ENCODE results near the gene CLK3. TPM values are rescaled to one million over a fixed set of nuclear protein-coding genes. Genes with fewer than 3 reads are reported as not detected.
"Not testable (repeated sequence)": the region's sequence is repeated elsewhere in the genome, so short reads cannot be mapped to it uniquely, and the experiment has no call there.

CLK3 gene
- polyA plus RNA-seq, 1 experiment, result 34.9 TPM

DNA sequence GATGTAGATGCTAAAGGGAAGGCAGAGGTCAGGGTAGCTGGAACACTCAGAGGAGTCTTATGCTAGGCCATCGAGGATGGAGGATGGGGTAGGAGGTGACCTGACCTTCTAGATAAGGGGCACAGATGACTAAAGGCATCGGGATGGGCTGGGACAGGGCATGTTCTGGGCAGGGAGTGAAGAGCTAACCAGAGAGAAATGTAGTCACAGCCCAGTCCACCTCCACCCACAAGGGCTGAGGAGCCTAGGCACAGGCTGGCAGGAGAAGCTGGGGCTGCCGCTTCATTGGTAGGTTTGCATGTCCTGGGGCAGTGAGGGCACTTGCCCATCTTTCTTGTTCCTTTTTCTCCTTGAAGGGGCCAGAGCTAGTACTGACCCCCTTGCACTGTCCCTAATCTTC, 12.6 kb downstream of the CLK3 start:
- Histone ChIP-seq H3K9me3 (ENCODE audit: control insufficient read depth, insufficient read depth, low read length) (no peaks in the 10 kb centered on the region), H3K4me3 (ENCODE audit: low read depth, low read length) (no peak overlapping the region), H3K27ac (ENCODE audit: low read depth, low read length) (no peak overlapping the region), H3K27me3 (ENCODE audit: control insufficient read depth, insufficient read depth, low read length) (no peaks in the 10 kb centered on the region)
- ChIA-PET POLR2A (interaction anchor here (1.4 kb wide), 1 partner anchor 12 kb away, joined by 6 read pairs; the partner anchor contains the start of gene CLK3), CTCF (interaction anchor here (0.8 to 4.7 kb wide), 3 partner anchors 10 to 141 kb away, joined by 3 to 41 read pairs (median 3); no protein-coding TSS in a partner anchor)
- TF ChIP-seq CTCF (IDR thresholded peaks at IDR 0.05; ENCODE audit: low read depth, low read length), result no peak
- DNase-seq (ENCODE audit: low read depth, low spot score), result no peak

DNA sequence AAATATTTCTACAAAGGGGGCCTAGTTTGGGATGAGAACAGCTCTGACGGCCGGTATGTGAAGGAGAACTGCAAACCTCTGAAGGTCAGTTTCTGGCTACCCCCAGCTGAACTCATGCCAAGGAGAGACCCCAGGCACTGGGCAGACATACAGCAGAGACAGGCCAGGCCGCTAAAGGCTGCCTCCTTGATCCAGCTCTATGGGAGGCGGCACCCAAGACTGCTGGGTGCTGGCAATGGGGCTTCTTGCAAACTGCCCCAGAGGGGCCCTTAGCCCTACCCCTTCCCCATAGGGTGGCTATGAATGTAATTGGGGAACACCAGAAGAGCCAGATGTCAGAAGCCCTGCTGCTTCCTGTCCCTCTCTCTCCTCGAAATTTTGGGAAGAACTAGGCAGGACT, 13.3 kb downstream of the CLK3 start:
- POLR2A ChIA-PET, result no interaction called here
- DNase-seq (ENCODE audit: low read depth, low spot score), result no peak
- Histone ChIP-seq H3K4me3 (ENCODE audit: low read depth, low read length) (no peak overlapping the region), H3K27me3 (ENCODE audit: control insufficient read depth, insufficient read depth, low read length) (no peaks in the 10 kb centered on the region), H3K9me3 (ENCODE audit: control insufficient read depth, insufficient read depth, low read length) (no peaks in the 10 kb centered on the region), H3K27ac (ENCODE audit: low read depth, low read length) (no peak overlapping the region)
- no peak for TF ChIP-seq CTCF (IDR thresholded peaks at IDR 0.05; ENCODE audit: low read depth, low read length)
- CTCF ChIA-PET, result interaction anchor here (1.4 to 4.7 kb wide), 2 partner anchors 11 to 140 kb away, joined by 3 to 41 read pairs; no protein-coding TSS in a partner anchor

DNA sequence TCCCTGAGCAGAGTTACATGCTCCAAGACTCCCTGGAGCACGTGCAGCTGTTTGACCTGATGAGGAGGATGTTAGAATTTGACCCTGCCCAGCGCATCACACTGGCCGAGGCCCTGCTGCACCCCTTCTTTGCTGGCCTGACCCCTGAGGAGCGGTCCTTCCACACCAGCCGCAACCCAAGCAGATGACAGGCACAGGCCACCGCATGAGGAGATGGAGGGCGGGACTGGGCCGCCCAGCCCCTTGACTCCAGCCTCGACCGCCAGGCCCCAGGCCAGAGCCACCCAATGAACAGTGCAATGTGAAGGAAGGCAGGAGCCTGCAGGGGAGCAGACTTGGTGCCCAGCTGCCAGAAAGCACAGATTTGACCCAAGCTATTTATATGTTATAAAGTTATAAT, 14.1 kb downstream of the CLK3 start:
- not testable (repeated sequence) for H3K27ac ChIP-seq (ENCODE audit: low read depth, low read length); H3K9me3 ChIP-seq (ENCODE audit: control insufficient read depth, insufficient read depth, low read length); H3K27me3 ChIP-seq (ENCODE audit: control insufficient read depth, insufficient read depth, low read length); DNase-seq (ENCODE audit: low read depth, low spot score); H3K4me3 ChIP-seq (ENCODE audit: low read depth, low read length)
- POLR2A ChIA-PET, result interaction anchor here (1.2 kb wide), 1 partner anchor 139 kb away, joined by 3 read pairs; no protein-coding TSS in a partner anchor
- CTCF ChIA-PET, result interaction anchor here (3.1 to 19.4 kb wide), 3 partner anchors 9 to 140 kb away, joined by 18 to 517 read pairs (median 41); no protein-coding TSS in a partner anchor

GRCh38 chr15:74630284-74631086, 14.8 kb downstream of the CLK3 start:
- Histone ChIP-seq H3K4me3 (ENCODE audit: low read depth, low read length) (no peak overlapping the region), H3K27me3 (ENCODE audit: control insufficient read depth, insufficient read depth, low read length) (no peaks in the 10 kb centered on the region), H3K27ac (ENCODE audit: low read depth, low read length) (no peak overlapping the region), H3K9me3 (ENCODE audit: control insufficient read depth, insufficient read depth, low read length) (no peaks in the 10 kb centered on the region)
- TF ChIP-seq CTCF (IDR thresholded peaks at IDR 0.05; ENCODE audit: low read depth, low read length), result peak; percentile 32; the same call in 1 of the 2 replicates
- DNase-seq (ENCODE audit: low read depth, low spot score), result no peak
- ChIA-PET CTCF (interaction anchor here (1.1 to 19.4 kb wide), 14 partner anchors 10 to 272 kb away, joined by 3 to 517 read pairs (median 12); partner anchors contain the start of gene EDC3), POLR2A (interaction anchor here (0.6 to 1.2 kb wide), 2 partner anchors 138 to 171 kb away, joined by 3 to 4 read pairs; no protein-coding TSS in a partner anchor)

GRCh38 chr15:74631087-74631385, 15.4 kb downstream of the CLK3 start:
- ChIA-PET CTCF (interaction anchor here (0.6 to 19.4 kb wide), 23 partner anchors 10 to 563 kb away, joined by 3 to 517 read pairs (median 5); partner anchors contain the start of gene EDC3), POLR2A (interaction anchor here (0.6 to 1.2 kb wide), 2 partner anchors 138 to 172 kb away, joined by 3 to 4 read pairs; no protein-coding TSS in a partner anchor)
- no peaks in the 10 kb centered on the region for H3K27me3 ChIP-seq (ENCODE audit: control insufficient read depth, insufficient read depth, low read length)
- no peak overlapping the region for H3K27ac ChIP-seq (ENCODE audit: low read depth, low read length)
- no peak for DNase-seq (ENCODE audit: low read depth, low spot score)
- no peak for TF ChIP-seq CTCF (IDR thresholded peaks at IDR 0.05; ENCODE audit: low read depth, low read length)
- H3K4me3 ChIP-seq (ENCODE audit: low read depth, low read length), result no peak overlapping the region
- no peaks in the 10 kb centered on the region for H3K9me3 ChIP-seq (ENCODE audit: control insufficient read depth, insufficient read depth, low read length)

All from AG04450 (cell line).